Central memory CD8-positive, alpha-beta T cell (primary cell): ENCODE measurements around the gene CELA3A.

Experiments
- ATAC-seq: fragments of 150-1000 bp; cut with Tn5 transposase; replicated peaks from 2 replicates; pipeline ENCODE4 v1.10.0; 2022; ENCODE audit warnings: mild to moderate bottlenecking, moderate FRiP score, moderate number of reproducible peaks; ENCODE audit not compliant: poor library complexity, severe bottlenecking; ENCODE audit errors: extremely low read depth
- DNase-seq, 2 donors: peaks; one replicate each; pipeline ENCODE4 v3.0.0; 2021; ENCODE audit warnings: low spot score in 2 of 2
- H3K27ac Mint-ChIP-seq: one replicate; pipeline ENCODE4 v1.8.0; 2022; ENCODE audit warnings: low read depth, mild to moderate bottlenecking, moderate library complexity, mixed read lengths
- H3K27me3 Mint-ChIP-seq: one replicate; pipeline ENCODE4 v1.8.0; 2022; ENCODE audit warnings: mixed read lengths
- H3K36me3 Mint-ChIP-seq: one replicate; pipeline ENCODE4 v1.8.0; 2022; ENCODE audit warnings: mild to moderate bottlenecking, moderate library complexity, mixed read lengths; ENCODE audit not compliant: insufficient read depth
- H3K4me1 Mint-ChIP-seq: one replicate; pipeline ENCODE4 v1.8.0; 2022; ENCODE audit warnings: mixed read lengths
- H3K4me3 Mint-ChIP-seq: one replicate; pipeline ENCODE4 v1.8.0; 2022; ENCODE audit warnings: mild to moderate bottlenecking, moderate library complexity, mixed read lengths
- H3K9me3 Mint-ChIP-seq: one replicate; pipeline ENCODE4 v1.8.0; 2022; ENCODE audit warnings: mixed read lengths

CELA3A gene

GRCh38 chr1:22050330-22050729, 48.9 kb downstream of the CELA3A start:
- Mint-ChIP-seq H3K4me3 (no peak overlapping the region), H3K27ac (no peak overlapping the region), H3K36me3 (peaks cover 28% of the 10 kb centered on the region)

GRCh38 chr1:22051607-22052114, 50.2 kb downstream of the CELA3A start:
- DNase-seq (no peak), ATAC-seq (no peak)
- Mint-ChIP-seq H3K9me3 (no peaks in the 10 kb centered on the region), H3K36me3 (peaks cover 33% of the 10 kb centered on the region), H3K27me3 (no peaks in the 10 kb centered on the region), H3K4me3 (peak overlapping the region; percentile 89), H3K27ac (peak overlapping the region; percentile 98), H3K4me1 (peaks cover 50% of the 10 kb centered on the region)

More at GRCh38 chr1:22050330-22050729, 48.9 kb downstream of the CELA3A start:
- Mint-ChIP-seq H3K4me1 (peaks cover 39% of the 10 kb centered on the region), H3K27me3 (no peaks in the 10 kb centered on the region), H3K9me3 (peaks cover 2% of the 10 kb centered on the region)
- ATAC-seq, result no peak
- DNase-seq, result no peak

- Mint-ChIP-seq H3K4me3 (peak within 1 kb of the TSS; percentile 98), H3K27ac (peak within 1 kb of the TSS; percentile 98), H3K4me1 (peaks cover 57% of the 10 kb centered on the region), H3K36me3 (peaks cover 40% of the 10 kb centered on the region), H3K27me3 (no peaks in the 10 kb centered on the region), H3K9me3 (no peaks in the 10 kb centered on the region)
- ATAC-seq (peak; percentile 94), DNase-seq (peak; percentile 92 to 98)
These were observed 50.9 kb downstream of the CELA3A start, which contains the start of gene CDC42 for GRCh38 chr1:22052115-22053016. CDC42 (plus strand) TSS chr1:22052709; CDS start chr1:22078479, 25,770 bp downstream.

GRCh38 chr1:22053017-22053860, 51.8 kb downstream of the CELA3A start:
- peak; percentile 42 to 55 for DNase-seq
- H3K36me3 Mint-ChIP-seq, result peaks cover 46% of the 10 kb centered on the region

GRCh38 chr1:22053861-22054770, 52.7 kb downstream of the CELA3A start:
- peaks cover 57% of the 10 kb centered on the region for H3K4me1 Mint-ChIP-seq
- H3K4me3 Mint-ChIP-seq, result peak overlapping the region; percentile 98
- no peak for DNase-seq
- peaks cover 50% of the 10 kb centered on the region for H3K36me3 Mint-ChIP-seq
- peak overlapping the region; percentile 98 for H3K27ac Mint-ChIP-seq
- no peaks in the 10 kb centered on the region for H3K9me3 Mint-ChIP-seq
- no peak for ATAC-seq
- H3K27me3 Mint-ChIP-seq, result no peaks in the 10 kb centered on the region

More at GRCh38 chr1:22053017-22053860, 51.8 kb downstream of the CELA3A start:
- peak overlapping the region; percentile 98 for H3K4me3 Mint-ChIP-seq
- ATAC-seq, result peak; percentile 41
- H3K9me3 Mint-ChIP-seq, result no peaks in the 10 kb centered on the region
- H3K27me3 Mint-ChIP-seq, result no peaks in the 10 kb centered on the region
- peaks cover 65% of the 10 kb centered on the region for H3K4me1 Mint-ChIP-seq
- peak overlapping the region; percentile 98 for H3K27ac Mint-ChIP-seq

DNA sequence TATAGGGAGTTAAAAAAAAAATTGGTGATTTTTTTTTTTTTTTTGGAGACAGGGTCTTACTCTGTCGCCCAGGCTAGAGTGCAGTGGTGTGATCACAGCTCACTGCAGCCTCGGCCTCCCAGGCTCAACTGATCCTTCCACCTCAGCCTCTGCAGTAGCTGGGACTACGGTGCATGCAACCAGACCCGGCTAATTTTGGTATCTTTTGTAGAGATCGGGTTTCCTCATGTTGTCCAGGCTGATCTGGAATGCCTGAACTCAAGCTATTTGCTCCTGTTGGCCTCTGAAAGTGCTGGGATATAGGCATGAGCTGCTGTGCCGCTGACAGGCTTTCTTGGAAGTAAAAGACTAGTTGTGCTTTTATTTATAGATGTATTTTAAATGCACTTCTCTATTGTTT, 54.0 kb downstream of the CELA3A start:
- no peak for ATAC-seq
- Mint-ChIP-seq H3K4me1 (peaks cover 63% of the 10 kb centered on the region), H3K27me3 (no peaks in the 10 kb centered on the region), H3K36me3 (peaks cover 59% of the 10 kb centered on the region), H3K4me3 (peak overlapping the region; percentile 98), H3K27ac (peak overlapping the region; percentile 98), H3K9me3 (no peaks in the 10 kb centered on the region)
- DNase-seq, result no peak

DNA sequence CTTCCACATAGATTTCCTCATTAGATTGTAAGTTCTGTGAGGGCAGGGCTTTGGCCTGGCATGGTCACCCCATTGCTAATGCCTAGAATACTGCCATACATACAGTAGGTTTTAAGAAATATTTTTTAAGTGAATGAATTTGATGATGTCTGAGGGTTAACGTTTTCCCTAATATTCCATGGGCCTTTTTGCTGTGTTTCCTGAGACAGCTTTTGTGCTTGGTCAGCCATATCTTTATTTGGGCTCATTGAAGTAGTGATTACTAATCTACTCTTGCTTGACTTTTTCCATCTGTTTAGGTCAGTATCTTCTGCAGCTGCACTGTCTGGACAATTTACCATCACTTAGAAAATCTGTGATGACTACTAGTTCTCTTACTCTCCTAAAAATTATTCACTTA, 54.6 kb downstream of the CELA3A start:
- peak overlapping the region; percentile 7 for H3K27ac Mint-ChIP-seq
- DNase-seq (no peak), ATAC-seq (no peak)
- H3K27me3 Mint-ChIP-seq, result no peaks in the 10 kb centered on the region
- peaks cover 59% of the 10 kb centered on the region for H3K36me3 Mint-ChIP-seq
- H3K4me1 Mint-ChIP-seq, result peaks cover 69% of the 10 kb centered on the region
- no peaks in the 10 kb centered on the region for H3K9me3 Mint-ChIP-seq
- peak overlapping the region; percentile 98 for H3K4me3 Mint-ChIP-seq

GRCh38 chr1:22056936-22057335, 55.5 kb downstream of the CELA3A start:
- Mint-ChIP-seq H3K27ac (peak overlapping the region; percentile 7), H3K9me3 (no peaks in the 10 kb centered on the region), H3K36me3 (peaks cover 60% of the 10 kb centered on the region), H3K4me1 (peaks cover 66% of the 10 kb centered on the region), H3K27me3 (no peaks in the 10 kb centered on the region), H3K4me3 (peak overlapping the region; percentile 98)
- ATAC-seq (no peak), DNase-seq (no peak)

GRCh38 chr1:22057861-22058260, 56.4 kb downstream of the CELA3A start:
- Mint-ChIP-seq H3K9me3 (no peaks in the 10 kb centered on the region), H3K36me3 (peaks cover 55% of the 10 kb centered on the region), H3K4me1 (peaks cover 76% of the 10 kb centered on the region), H3K4me3 (peak overlapping the region; percentile 98), H3K27me3 (no peaks in the 10 kb centered on the region), H3K27ac (no peak overlapping the region)
- ATAC-seq (no peak), DNase-seq (no peak)
